Pulmonary artery endothelial cell (primary cell): ENCODE data around the gene LTA. TPM values are rescaled to one million over a fixed set of nuclear protein-coding genes. Genes with fewer than 3 reads are reported as not detected.

Experiments
- DNase-seq: peaks from one replicate; pipeline ENCODE4 v3.0.0-alpha.2; 2011; ENCODE audit warnings: low read depth, low spot score
- total RNA-seq: library from RNA; depleted of rRNA; stranded (reverse); fragments of >200 nt; gene quantifications from 2 replicates; pipeline ENCODE4 v1.2.3, GENCODE V29; 2014

The LTA gene, protein sequence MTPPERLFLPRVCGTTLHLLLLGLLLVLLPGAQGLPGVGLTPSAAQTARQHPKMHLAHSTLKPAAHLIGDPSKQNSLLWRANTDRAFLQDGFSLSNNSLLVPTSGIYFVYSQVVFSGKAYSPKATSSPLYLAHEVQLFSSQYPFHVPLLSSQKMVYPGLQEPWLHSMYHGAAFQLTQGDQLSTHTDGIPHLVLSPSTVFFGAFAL
- 0.07 TPM in 1 of 2 replicates, not detected in the other for total RNA-seq

DNA sequence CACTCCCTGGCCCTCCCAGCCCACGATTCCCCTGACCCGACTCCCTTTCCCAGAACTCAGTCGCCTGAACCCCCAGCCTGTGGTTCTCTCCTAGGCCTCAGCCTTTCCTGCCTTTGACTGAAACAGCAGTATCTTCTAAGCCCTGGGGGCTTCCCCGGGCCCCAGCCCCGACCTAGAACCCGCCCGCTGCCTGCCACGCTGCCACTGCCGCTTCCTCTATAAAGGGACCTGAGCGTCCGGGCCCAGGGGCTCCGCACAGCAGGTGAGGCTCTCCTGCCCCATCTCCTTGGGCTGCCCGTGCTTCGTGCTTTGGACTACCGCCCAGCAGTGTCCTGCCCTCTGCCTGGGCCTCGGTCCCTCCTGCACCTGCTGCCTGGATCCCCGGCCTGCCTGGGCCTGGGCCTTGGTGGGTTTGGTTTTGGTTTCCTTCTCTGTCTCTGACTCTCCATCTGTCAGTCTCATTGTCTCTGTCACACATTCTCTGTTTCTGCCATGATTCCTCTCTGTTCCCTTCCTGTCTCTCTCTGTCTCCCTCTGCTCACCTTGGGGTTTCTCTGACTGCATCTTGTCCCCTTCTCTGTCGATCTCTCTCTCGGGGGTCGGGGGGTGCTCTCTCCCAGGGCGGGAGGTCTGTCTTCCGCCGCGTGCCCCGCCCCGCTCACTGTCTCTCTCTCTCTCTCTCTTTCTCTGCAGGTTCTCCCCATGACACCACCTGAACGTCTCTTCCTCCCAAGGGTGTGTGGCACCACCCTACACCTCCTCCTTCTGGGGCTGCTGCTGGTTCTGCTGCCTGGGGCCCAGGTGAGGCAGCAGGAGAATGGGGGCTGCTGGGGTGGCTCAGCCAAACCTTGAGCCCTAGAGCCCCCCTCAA, at the start of gene LTA:
Gene LTA, plus strand, starts transcription at position 249 of the 871 bp plus-strand sequence. Its CDS starts 454 bp downstream, at position 703.
- no peak for DNase-seq

DNA sequence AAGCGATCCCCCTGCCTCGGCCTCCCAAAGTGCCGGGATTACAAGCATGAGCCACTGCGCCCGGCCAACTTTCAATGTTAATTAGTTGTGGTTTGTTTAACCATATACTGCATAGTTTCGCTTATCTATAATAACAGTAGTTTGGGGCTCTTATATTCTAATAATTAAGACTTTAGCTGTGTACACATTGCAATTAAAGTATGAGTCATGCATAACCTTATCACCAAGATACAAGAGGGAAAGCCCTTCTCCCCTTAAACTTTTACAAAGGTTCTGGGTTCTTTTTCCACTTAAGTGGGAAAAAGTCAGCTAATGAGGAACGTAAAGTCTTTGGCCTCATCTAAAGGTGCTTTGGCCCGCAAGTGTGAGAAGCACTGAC, 46.5 kb upstream of the LTA start:
- no peak for DNase-seq

DNA sequence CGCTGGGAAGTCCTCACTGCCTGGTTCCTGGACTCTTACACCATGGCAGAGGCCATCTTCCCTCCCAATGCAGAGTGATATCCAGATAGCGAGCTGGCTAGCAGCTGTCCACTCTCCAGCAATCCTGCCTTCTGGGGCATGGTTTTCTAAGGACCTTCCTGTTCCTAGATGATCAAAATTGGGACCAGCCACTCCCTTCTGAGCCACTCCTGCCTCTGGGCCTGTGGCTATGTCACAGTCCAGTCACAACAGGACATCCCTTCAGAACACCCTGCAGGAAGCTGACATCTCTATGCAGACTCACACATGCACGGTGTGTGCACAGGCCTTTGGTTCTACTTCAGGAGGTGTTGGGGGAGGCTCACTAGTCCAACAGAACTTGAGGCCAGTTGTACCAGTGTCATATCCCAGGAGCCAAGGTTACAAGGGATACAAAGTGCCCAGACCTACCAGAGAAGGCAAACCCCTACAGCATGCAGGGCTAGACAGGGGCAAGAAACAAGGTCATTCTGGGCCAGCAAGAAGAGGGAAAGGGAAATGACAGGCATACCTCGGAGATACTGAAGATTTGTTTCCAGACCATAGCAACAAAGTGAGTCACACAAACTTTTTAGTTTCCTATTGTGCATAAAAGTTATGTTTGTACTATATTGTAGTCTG, 46.0 kb upstream of the LTA start:
- peak; percentile 83 for DNase-seq

DNA sequence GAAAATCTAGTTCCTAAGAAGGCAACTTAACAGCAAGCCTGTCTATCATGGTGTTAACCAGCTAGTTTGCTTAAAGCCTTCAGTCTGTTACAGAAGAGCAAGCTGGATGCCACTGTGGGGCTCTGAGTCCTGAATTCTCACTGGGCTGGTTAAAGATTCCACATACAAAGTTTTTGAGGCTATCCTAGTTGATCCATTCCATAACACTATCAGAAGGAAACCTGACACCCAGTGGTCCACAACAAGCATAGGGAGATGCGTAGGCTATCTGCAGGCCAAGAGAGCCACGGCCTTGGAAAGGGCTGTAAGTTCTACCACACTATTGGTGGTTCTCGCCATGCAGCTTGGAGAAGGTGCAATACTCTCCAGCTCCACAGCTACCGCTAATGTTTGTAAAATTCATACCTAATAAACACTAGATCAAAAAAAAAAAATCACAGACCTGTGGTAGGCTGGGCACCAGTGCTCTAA, 43.7 kb upstream of the LTA start:
- no peak for DNase-seq

DNA sequence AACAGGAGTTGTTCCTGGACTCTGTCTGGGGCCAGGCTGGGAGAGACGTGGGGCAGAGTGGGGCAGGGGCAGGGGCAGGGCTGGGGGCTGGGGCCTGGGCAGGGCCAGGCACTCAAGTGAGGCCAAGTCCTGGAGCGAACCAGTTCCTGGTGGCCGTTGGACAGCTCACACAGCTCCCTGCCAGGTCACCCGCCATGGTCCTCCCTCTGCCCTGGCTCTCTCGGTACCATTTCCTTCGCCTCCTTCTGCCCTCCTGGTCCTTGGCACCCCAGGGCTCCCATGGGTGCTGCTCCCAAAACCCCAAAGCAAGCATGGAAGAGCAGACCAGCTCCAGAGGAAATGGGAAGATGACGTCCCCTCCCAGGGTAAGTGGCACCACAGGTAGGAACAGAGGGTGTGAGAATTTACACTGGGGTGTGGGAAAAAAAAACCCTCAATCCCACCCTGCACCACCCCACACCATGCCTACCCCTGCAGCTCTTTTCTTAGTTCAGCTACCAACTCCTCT, 43.2 kb upstream of the LTA start, which contains the start of gene MCCD1:
Gene MCCD1, plus strand, starts transcription at position 142 of the 508 bp plus-strand sequence. Its CDS starts 53 bp downstream, at position 195.
- DNase-seq: no peak

DNA sequence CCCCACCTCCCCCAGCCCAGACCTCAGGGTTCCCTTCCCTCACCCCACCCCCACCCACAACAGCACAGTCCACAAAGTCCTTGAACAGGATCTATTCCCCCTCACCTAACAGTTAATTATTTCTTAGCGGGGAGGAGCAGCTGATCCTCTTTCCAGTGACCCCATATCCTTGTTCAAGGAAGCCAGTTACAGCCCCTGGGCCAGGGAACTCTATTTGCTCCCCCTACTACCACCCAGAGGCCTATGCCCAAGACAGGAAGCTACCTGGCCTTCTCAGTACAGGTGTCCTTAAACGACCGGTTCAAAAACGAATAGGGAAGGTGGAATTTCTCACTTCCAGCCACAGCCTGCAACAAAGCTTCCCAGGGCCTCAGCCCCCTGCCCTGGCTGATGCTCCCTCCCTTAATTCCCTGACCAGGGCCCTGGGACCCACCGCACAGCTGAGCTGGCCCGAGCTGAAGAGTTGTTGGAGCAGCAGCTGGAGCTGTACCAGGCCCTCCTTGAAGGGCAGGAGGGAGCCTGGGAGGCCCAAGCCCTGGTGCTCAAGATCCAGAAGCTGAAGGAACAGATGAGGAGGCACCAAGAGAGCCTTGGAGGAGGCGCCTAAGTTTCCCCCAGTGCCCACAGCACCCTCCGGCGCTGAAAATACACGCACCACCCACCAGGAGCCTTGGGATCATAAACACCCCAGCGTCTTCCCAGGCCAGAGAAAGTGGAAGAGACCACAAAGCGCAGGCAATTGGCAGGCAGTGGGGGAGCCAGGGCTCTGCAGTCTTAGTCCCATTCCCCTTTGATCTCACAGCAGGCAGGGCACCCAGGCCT, 42.5 kb upstream of the LTA start:
- DNase-seq: no peak

DNA sequence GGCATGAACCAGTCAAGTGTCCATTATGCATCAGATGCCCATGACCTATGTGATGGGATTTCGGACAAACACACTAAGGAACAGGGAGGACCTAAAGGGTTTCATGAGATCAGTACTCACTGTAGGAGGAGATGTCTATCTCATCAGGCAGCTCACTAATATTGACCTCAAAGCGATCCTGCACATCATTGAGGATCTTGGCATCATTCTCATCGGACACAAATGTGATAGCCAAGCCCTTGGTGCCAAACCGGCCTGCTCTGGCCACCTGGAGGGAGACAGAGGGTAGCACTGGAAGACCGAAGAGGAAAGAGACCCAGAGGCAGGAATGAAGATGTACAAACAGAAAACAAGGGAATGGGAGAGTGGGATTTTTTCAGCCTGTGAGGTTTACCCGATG, 41.4 kb upstream of the LTA start:
- no peak for DNase-seq

DNA sequence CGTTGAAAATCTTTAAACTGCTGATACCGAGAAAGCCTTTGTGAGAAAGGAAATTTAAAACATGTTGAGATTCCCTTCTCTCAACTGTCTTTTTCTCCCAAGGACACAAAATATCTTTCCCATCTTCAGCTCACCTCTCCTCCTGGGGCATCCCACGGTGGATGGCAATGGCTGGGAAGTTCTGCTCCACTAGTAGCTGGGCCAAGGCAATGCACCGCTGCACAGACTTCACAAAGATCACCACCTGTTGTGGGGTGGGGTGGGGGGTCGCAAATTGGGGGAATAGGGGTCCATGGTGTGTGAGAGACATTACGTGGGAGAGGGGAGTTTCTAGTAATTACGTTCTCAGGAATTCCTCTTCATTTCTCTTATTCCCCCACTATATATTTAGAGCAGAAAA, 40.9 kb upstream of the LTA start:
- DNase-seq: no peak

DNA sequence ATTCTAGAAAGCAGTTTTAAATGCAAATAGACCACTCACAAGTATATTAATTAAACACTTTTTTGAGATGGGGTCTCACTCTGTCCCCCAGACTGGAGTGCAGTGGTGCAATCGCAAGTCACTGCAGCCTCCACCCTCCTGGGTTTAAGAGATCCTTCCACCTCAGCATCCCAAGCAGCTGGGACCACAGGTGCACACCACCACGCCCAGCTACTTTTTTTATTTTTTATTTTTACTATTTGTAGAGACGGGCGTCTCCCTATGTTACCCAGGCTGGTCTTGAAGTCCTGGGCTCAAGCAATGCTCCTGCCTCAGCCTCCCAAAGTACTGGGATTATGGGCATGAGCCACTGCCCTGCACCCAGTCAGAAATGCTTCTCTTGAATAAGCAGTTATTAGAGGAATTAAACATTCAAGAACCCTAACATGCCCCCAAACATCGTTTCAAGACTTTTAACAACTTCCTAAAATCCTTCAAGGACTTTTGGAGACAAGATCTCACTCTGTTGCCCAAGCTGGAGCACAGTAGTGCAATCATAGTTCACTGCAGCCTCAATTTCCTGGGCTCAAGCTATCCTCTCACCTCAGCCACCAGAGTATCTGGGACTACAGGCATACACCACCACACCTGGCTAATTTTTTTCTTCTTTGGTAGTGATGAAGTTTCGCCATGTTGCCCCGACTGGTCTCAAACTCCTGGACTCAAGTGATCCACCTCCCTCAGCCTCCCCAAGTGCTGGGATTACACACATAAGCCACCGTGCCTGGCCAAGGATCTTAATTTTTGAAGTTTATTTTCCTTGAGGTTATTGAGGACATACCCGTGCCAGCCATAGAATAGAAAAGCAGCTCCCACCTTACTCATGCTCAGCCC, 40.1 kb upstream of the LTA start:
- no peak for DNase-seq

DNA sequence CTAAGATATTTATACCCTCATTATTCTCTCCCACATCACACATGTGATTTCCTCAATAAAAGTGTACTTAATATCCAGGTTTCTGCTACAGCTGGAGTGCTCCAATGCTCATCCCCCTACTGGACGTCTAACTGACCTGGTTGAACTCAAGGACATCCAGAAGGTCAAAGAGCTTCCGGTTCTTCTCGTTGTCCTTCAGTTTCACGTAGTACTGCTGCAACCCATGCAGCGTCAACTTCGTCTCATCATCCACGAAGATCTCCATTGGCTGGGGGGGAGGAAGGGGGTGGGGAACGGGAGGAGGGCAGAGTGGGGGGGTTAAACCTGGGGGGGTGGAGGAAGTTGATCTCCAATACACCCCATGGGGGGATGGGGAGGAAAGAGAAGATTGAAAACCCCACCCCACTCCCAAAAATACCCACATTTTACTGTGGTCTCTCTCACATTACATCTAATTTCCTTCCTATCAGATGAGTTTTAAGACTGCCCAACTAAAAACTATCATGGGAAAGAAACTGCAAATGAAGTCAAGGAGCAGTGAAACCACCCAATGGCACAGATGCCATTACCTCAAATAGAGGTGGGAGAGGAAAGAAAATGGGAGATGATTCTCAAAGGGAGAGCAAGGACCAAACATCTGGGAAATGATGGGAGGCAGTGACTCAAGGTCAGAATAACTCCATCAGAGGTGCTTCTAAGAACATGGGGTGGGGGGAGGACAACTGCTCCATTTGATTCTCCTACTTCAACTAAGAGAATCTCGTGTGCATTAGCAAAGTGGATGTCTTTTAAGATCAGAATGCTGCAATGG, 39.2 kb upstream of the LTA start:
- no peak for DNase-seq

DNA sequence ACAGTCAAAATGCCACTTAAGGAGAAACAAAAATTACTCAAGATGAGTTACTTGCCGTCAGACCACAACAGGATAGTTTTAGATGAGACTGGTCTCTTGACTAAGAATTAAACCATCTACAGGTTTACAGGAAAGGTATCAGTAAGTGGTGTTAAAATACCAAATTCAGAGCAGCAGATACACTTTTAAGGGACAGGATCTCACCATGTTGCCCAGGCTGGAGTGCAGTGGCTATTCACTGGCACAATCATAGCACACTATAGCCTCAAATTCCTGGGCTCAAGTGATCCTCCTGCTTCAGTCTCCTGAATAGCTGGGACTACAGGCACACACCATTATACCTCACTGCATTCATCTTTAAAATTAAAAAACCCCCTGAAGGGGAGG, 38.6 kb upstream of the LTA start:
- no peak for DNase-seq

DNA sequence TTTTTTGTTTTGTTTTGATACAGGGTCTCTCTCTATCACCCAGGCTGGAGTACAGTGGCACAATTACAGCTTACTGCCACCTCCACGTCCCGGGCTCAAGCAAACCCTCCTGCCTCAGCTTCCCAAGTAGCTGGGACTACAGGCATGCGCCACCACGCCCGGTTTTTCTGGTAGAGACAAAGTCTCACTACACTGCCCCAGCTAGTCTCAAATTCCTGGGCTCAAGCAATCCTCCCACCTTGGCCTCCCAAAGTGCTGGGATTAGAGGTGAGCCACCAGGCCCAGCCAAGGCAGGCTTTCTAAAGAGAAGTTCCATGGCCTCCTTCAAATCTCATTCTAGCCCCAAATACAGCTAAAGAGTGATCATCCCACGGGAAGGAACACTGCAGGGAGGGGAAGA, 38.1 kb upstream of the LTA start:
- no peak for DNase-seq

DNA sequence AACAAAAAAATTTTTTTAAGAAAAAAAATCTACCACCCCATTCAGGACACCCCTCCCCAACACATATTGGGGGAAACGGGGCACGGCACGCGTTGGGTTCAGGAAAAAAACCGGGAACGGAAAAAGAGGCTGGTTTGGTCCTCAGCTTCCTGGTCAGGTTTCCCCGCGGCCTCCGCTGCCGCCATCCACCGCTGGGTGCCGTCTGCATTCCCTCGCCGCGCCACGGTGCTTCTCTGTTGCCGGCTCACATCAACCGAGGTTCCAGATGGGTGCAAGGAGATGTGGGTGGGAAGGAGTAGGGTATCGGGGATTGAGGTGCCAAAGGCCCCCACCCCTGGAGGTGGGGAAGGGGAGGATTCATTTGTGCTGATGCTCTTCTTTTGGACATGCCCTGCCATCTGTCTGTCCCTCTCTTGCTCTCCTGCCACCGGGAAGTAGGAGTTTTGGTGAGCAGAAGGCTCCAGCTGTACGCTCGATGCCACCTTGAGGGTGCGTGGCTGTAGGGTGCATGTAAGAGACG, 37.5 kb upstream of the LTA start:
- no peak for DNase-seq

DNA sequence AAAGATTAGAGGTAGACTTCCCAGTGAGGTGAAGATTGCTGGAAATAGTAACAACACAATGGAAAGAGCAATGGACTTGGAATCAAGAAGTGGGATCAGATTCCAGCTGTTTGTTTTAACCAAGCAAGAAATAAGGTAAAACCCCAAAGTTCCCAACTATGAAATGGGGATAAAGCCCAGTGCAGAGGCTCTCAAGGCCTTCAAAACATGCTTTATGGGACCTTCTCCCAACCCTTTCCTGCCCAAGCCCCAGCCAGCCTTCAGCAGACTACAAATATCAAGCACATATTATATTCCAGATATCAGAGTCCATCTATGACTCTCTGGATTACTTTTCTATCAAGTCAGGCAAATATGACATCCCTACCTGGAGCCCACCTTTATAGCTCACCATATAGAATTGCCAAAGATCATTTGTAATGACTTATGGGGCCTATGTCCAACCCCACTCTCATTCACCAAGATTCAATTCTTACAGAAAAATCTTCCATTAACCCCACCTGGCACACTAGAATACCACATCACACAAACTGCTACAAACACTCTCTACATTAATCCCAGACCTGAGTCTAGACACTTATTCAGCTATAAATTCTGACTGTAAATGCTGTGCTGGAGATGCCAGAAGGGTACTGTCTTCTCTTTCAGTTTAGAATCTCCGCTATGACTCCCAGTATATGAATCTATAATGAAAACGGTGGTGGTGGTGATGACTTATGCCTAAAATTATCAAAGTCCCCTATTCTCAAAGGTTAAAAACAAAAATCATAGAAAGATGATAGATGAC, 36.4 kb upstream of the LTA start:
- DNase-seq: no peak

DNA sequence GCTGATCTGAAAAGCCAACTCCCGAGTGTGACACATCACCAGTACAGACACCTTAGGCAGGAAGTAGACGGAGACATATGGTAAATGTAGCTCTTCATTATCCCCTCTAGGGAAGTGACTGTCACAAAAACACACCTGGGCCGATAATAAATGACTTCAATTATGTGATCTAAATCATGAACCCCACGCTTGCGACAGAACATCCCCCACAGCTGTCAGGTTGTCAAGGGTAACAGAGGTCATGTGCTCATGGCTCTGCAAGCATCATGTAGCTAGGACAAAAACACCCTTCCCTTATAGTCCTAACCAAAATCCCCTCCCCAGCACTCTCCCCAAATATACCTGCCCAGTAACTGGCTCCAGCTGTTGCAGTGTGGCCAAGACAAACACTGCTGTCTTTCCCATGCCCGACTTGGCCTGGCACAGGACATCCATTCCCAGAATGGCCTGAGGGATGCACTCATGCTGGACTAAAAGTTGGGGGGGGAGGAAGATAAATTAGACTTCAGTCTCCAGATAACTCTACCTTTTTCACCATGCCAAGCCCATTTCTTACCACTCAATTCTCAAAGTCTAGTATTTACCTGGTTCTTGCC, 33.2 kb upstream of the LTA start:
- no peak for DNase-seq

DNA sequence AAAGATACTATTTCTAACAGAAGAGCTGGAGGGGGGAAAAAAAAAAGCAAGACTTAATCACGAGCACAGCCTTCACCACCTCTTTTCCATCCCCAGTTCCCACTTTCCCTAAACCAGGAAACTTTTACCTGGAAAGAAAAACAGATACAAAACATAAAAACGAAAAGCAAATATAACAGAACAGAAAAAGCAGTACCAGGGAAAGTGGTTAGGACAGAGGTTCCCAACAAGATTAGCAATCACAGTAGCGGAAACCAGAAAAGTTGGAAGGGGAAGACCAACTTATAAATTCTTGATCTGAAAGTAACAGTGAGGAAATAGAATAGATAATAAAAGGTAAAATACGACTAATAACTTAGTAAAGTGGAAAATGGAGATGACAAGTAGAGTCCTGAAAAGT, 31.4 kb upstream of the LTA start:
- no peak for DNase-seq

DNA sequence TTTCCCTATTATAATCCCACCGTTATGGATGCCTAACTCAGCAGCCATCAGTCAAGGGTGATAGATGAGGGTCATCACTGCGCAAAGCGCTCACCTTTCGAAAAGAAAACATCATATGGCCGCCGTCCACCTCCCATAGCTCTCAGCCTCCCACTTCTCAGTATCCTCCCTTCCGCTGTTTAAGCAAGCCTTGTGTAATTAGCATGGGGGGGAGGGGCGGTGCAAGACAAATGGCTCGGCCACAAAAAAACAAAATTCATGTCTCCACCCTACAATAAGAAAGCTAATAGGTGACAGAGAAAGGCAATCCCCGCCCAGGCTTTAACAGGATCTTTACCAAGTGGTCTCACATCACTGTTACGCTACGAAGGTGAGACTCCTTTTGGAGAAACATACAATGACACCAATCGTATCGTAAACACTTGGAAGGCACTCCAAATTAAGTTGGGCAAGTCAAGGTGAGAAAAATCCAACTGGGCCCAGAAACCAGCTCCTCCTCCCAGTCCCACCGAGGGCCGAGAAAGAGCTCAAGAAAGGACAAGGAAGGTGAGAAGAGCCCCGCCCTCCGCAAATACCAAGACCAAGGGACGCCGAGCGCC, 30.9 kb upstream of the LTA start:
- no peak for DNase-seq
